HG03342 (cell line): ENCODE measurements around the gene NDUFA11.

Experiments
- ATAC-seq: cut with Tn5 transposase; IDR thresholded peaks from one replicate; pipeline ENCODE4 v1.9.1; 2021; ENCODE audit warnings: mild to moderate bottlenecking, moderate library complexity; ENCODE audit not compliant: unreplicated experiment

The NDUFA11 gene

GRCh38 chr19:5910638-5910907 is 7.0 kb upstream of the NDUFA11 start:
- no peak for ATAC-seq

GRCh38 chr19:5908773-5909442 is 5.3 kb upstream of the NDUFA11 start:
- ATAC-seq = no peak

GRCh38 chr19:5907241-5907640 is 3.7 kb upstream of the NDUFA11 start:
- ATAC-seq = no peak

- ATAC-seq = no peak
Measured at GRCh38 chr19:5905114-5905778, 1.7 kb upstream of the NDUFA11 start.

GRCh38 chr19:5904352-5905113 is 943 bp upstream of the NDUFA11 start, which contains the start of gene VMAC:
Gene VMAC (plus strand): TSS chr19:5904872. CDS start chr19:5904891, 19 bp downstream.
- ATAC-seq = peak; percentile 74

- no peak for ATAC-seq
Measured at GRCh38 chr19:5903056-5903623, 450 bp downstream of the NDUFA11 start.

- no peak for ATAC-seq
Measured at GRCh38 chr19:5900976-5901375, 2.6 kb downstream of the NDUFA11 start.

- ATAC-seq = no peak
Measured at GRCh38 chr19:5899728-5900526, 3.7 kb downstream of the NDUFA11 start.

GRCh38 chr19:5897189-5897969 is 6.2 kb downstream of the NDUFA11 start:
- no peak for ATAC-seq

- no peak for ATAC-seq
Measured at GRCh38 chr19:5896365-5897076, 7.1 kb downstream of the NDUFA11 start.

GRCh38 chr19:5895890-5896289 is 7.7 kb downstream of the NDUFA11 start:
- ATAC-seq = no peak

- ATAC-seq = no peak
Measured at GRCh38 chr19:5895409-5895808, 8.2 kb downstream of the NDUFA11 start.

GRCh38 chr19:5894704-5895349 is 8.8 kb downstream of the NDUFA11 start:
- no peak for ATAC-seq

GRCh38 chr19:5893907-5894703 is 9.5 kb downstream of the NDUFA11 start:
- ATAC-seq = no peak

- ATAC-seq = no peak
Measured at GRCh38 chr19:5893296-5893903, 10.2 kb downstream of the NDUFA11 start.

- ATAC-seq = no peak
Measured at GRCh38 chr19:5892772-5893275, 10.8 kb downstream of the NDUFA11 start.

- ATAC-seq = no peak
Measured at GRCh38 chr19:5891938-5892771, 11.4 kb downstream of the NDUFA11 start.
